GM18907 (cell line): ENCODE data around the gene GPRIN3.

Experiments used
- ATAC-seq: cut with Tn5 transposase; IDR thresholded peaks from one replicate; pipeline ENCODE4 v1.9.1; 2021; ENCODE audit warnings: mild to moderate bottlenecking, moderate library complexity; ENCODE audit not compliant: unreplicated experiment

GPRIN3 gene

DNA sequence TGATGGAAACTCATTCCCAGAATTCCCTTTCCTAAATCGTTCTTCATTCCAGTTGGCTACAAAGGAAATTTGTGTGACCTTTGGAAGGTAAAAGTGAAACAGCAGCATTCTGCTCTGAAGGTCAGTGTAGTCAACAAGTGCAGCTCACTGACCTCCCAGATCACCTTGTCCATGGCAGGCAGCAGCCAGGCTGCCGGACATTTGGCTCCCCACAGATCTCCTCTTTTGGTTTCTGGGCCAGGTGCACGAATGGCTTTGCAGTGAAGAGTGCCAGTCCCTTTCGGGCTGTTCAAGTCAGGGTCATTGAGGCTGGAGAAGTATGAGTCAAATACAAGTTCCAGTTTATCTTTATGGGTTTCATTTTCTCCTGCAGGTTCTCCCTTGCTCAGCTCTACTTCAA lies 14.3 kb downstream of the GPRIN3 start:
- ATAC-seq = no peak

DNA sequence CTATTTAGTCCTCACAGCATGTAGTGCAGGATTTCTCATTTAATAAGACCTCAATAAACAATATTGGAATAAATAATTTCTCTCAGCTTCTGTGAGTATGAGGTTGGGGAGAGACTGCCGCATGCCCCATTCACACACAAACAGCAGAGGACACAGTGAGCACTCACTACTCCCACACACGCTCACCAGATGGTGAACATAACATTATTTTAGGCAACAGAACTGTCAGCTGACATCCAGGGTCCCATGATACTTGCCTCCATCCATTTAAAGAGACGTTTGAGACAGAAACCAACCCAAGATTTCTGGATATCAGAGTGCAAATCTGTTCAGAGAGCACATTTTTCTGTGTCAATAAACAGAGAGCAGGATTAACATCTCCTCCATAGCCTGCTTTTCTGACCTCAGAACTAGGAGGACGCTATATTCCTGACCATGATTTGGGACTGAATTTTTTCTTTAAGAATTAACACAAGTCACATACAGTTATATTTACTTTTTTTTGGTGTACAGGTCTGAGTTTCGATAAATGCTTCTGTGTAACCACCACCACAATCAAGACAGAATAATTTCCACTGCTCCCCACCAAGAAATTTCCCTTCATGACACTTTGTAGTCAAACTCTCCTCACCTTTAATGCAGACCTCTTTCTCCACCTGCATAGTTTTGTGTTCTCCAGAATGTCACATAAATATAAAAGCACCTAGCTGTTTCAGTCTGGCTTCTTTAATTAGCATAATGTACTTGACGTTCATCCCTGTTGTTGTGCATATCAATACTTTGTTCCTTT lies 16.7 kb downstream of the GPRIN3 start:
- ATAC-seq = no peak

DNA sequence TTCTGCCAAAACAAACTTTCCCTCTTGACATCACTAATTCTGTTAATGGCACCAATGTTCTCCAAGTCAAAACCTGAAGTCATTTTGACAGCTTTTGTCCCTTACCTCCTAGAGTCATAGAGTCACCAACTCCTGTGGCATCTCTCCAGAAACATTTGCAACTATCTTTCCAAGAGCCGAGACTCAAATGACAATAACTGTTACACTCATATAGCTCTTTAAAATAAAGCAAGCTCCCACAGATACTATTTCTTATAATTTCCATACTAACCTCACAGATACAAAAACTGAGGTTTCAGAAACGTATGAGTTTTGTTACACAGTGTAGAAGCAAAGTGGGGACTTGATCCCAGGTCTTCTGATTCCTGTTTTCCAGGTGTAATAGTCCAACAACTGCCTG lies 18.3 kb downstream of the GPRIN3 start:
- no peak for ATAC-seq

DNA sequence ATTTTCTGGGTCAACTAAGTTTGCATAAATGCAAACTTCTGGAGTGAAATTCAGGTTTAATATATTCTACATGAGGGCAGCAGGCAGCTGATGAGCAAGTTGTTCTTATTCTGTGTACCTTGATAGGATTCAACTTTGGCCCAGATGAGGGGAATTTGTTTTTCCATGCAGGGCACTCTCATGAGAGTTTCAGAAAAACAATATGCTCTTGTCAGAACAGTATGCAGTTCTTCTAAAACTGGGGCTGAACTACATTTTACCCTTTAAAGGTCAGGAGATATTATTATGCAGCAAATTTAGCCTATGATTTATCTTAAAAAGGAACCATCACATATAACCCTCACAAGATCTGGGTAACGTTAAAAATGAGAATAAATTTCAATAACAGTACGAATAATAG lies 19.2 kb downstream of the GPRIN3 start:
- ATAC-seq = no peak

DNA sequence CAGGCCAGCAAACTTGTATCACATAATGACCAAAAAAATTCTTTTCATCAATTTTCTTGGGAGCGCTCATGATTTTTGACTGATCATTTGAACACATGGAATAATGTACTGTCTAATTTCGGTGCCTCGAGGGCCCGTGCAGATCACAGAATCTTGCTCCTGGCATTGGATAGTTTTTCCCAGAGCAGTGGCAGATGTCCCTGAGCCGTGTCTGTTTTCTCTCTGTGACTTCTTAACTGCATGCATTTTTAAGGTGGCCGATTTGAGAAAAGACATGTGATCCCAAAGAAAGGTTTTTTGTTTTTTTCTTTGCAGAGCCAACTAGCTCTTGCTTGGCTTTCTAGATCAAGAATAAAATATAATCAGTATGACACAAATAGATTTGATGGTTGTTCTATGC lies 19.7 kb downstream of the GPRIN3 start:
- no peak for ATAC-seq

DNA sequence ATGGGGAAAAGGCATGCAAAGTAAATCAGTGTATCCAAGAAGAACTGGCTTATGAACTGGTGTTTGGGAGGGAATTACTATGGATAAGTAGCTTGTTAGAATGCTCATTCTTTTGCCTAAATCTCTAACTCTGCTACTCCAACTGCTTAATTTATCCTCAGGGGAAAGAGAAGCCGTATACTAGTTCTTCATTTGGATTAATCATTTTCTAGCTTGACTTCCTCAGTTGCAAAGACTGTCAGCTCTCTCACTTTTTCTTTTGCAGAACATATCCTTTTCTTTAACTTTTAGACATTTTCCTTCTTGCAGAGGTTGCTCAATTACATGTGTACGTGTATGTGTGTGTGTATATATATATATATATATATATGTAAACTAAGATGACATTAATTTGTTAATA lies 21.9 kb downstream of the GPRIN3 start:
- ATAC-seq = peak; percentile 62

DNA sequence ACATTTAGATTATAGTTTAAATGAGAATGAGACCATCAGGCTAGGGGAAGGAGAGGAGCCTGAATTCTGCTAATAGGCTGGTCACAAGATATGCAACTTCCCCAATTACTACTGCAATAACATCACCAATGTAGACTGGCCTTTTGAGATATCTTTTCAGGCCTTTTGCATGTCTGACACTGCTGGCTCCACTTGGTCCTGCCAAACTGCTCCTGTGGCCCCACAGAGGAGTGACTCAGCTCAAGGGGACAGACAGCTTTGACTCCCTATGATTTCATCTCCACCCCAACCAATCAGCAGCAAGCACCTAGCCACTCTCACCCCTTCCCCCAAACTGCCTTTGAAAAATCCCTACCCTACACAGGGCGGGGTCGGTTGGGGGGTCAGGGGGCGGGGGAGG lies 22.8 kb downstream of the GPRIN3 start:
- no peak for ATAC-seq

DNA sequence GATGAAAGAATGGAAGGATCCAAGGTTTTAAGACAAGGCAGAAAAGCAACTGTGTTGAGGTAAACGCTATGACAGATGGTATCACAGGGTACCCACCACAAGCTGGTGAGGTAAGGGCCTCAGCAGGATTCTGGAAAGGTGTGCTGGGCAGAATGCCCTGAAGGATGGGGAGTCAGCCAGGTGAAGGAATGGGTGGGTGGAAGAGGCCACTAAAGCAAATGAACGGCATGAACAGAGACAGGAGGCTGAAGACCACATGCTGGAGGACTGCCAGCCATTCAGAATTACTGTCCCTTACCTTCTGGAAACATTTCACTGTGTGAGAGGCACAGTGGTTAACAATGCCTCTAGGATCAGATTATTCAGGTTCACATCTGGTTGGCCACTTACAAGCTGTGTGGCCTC lies 23.6 kb downstream of the GPRIN3 start:
- ATAC-seq = no peak

DNA sequence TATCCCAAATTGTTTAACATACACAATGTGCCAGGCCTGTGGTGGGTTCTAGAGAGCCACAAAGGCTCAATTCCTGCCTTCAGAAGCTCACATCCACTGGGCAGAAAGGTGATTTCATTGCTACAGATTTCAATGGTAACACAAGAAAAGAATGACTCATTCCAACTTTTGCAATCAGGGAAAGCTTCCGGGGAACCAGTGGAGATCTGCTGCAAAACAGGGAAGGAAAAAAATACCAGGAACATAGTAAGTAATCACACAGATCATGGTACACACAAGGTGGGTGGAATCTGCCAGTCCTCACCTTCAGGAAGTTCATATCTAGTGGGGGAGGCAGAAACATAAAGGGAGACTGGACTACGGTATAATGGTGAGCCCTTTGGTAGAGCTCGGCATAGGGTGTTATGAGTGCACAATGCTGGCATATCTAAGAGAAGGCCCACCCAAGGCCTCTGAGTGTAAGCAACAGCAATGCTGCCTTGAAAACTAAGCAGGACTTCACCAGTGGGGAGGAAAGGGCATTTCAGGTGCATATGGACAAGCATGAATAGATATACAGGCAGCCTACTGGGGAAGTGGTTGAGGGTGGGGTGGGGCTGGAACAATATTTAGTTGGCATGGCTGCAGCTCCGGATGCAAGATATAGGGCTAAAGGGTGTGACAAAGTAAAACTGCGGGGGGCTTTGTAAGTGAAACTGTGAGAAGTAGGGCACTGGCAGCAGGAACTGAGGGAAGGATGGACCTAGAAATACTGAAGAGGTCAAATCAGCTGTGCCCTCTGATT lies 24.2 kb downstream of the GPRIN3 start:
- no peak for ATAC-seq

DNA sequence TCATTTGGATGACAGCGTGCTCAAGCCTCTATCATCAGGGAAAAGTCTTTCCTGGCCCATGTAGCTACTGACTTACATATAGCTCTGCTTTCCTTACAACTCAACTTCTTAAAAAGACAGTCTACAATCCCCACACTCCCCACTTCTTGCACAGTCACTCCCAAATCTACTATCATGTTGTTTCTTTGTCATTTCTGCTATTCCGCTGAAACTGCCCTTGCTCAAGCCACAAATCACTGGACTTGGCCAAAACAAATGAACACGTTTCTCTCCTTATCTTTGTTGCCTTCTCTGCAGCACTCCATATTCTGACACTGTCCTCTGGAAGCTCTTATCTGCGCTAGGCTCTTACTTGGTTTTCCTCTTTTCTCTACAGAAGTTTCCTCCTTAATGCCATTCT lies 28.2 kb downstream of the GPRIN3 start:
- no peak for ATAC-seq

DNA sequence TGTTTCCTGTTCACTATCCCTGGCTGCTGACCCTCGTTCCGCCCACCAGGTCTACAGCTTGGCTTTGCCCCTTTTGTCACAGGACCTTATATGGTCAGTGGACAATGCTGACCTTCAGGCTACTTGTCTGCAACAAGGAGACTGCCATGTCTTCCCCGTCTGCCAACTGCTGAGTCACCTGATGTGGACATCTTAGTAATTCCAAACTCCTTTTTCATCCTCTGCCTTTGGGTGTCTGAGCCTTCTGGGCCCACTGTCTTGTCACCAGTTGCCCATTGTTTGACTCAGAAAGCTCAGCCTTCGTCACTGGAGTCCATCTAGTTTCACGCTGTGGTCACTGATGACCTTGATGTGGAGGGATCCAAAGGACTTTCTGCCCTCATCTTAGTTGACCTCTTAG lies 30.2 kb downstream of the GPRIN3 start:
- no peak for ATAC-seq

DNA sequence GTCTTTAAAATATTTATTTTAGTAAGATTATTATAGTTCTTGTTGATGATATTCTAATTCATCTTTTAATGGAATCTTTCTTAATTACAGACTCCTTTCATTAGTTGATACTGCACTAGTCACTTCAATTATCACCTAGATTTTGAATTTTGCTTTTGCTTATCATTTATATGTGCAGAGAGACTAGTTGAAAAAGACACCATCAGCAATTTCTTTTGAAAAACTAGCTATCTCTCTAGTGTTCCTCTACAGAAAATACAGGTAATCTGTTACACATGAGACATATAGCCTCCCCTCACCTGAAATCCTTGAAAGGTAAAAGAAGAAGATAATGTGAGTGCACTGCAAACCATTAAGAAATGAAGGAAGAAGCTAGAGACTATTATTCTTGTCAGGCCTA lies 31.3 kb downstream of the GPRIN3 start:
- no peak for ATAC-seq

DNA sequence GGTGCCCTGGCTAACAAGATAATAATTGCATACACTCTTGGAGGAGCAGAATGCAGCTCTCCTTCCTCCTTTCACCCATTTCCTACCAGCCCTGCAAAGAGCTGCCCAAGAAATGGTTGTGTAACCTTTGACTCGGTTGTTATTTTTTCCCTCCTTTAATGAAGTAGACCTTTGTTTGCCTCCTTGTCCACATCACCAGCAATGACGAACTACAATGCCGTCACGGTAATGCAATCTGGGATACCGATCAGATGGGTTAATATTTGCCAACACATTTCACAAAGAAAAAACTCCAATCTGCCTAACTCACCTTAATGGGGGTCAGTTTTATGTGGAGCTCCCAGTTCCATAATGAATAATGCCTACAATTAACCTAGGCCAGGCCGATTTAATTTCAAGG lies 32.0 kb downstream of the GPRIN3 start:
- no peak for ATAC-seq

DNA sequence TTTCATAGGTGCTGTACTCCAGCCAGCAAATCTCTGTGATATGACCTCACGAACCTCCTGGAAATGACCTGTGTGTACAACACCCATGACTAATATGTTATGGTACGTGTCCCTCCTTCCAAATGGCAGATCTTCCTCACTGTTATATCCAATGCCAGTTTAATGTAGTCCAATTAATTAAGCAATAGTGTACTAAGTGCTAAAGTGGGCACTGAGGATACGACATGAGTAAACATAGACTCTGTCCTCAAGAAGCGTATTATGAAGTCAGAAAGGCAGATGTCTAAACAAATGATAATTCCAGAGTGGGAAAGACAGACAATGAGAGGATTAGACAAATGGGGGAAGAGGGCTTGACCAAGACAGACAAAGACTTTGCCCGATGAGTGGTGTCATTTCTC lies 33.9 kb downstream of the GPRIN3 start:
- no peak for ATAC-seq

DNA sequence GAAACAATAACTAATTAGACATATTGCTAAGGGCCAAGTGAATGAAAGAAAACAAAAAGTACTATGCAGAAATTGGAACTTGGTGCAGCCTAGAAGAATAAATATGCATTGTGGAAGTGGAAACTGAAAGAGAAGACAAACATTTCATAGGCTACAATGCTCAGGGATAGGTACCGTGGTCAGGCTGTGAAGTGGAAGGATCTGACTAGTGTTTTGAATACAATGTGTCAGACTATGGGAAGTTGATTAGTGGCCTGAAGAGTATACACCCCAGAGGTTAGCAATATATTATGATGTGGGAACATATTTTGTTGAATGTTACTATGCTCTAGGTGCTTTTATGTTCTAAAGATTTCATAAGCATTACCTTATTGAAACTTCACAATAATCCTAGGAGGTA lies 36.8 kb downstream of the GPRIN3 start:
- no peak for ATAC-seq

DNA sequence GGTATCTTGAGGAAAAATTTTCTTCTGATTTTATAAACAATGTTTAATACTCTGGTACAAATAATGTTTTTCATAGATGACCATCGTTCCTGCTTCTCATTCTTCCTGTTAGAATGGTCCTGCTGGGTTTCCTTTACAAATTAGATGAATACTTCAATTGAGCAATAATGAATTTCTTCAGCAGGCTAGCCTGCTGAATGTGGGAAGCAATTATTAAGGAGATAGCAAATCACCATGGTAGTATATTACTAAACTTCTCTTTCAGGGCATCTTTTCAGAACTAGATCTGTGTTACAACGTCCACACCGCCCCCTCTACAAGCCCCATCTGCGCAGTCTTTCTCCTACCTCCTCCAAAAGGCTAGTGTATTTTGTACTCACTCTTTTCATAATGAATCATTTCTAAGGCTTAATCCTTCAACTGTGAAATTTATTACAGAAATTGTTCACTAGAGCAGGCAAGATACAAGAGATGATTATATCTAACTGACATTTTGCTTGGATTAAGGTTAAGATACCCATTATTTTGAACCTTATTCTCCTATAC lies 38.4 kb downstream of the GPRIN3 start:
- ATAC-seq = no peak

DNA sequence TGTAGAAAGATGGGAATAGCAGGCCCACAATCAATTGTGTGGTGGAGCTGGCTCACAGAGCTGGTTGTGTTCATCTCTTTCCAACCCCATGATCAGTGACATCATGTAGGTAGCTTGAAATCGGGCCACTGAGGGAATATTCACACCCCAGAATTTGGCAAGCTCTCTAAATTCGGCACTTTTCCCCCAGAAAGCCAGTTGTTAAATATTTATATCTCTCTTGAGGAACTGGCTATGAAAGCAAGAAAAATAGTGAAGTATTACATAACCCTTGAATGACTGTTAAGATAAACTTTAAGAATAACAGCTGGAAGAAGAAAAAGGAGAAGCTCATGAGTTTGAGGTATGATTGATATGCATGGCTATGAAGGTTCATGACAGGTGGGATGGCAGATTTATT lies 38.9 kb downstream of the GPRIN3 start:
- no peak for ATAC-seq

DNA sequence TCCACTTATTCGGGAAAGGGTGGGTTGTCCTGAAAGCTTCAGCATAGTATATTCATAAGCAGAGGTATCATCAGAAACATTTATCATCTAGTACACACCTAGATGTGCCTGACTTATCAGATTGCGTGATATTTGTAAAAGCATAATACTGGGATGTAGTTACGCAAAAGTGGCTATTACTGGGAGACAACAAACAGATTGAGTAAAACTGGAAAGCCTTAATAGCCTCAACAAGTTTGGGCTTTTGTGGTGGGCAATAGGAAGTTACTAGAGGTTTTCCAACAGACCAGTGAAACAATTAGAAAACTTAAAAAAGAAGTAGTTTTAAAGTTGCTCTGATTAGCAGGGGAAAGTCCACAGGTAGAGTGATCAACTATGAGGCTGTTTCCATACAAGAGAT lies 39.8 kb downstream of the GPRIN3 start:
- ATAC-seq = no peak

DNA sequence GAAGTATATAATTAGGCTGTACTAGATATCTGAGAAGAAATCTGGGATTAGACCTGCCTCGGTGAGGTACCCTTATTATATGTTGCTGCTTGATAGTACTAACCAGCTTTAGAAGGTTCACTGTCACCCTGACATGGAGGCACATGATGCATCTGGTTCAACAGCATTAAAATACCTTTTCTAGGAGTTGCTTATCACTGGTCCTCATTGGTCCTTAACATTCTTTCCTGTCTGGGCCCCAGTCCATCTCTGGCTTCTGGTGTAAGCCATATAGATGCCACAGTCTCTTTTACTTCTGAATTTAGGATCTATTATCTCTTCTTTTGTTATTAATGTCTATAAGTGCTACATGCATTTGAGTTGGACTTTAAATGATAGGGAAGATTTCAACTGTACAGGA lies 40.2 kb downstream of the GPRIN3 start:
- ATAC-seq = no peak

DNA sequence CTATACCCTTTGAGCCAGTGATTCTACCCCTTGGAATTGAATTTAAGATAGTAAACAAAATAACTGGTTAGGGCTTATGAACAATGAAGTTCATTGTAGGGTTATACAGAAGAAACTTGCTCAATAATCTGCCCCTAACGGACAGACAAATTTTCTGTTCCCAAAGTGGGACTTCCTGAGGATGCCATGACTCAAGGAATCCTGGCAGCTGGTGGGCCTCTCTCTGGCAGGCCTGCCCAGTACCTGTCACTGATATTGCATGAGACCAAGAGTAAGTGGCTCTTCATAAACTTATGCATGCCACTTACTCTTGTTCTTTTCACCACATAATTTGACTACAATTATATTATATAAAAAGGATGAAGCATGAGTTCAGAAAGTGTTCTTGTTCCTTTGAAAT lies 41.5 kb downstream of the GPRIN3 start:
- no peak for ATAC-seq

DNA sequence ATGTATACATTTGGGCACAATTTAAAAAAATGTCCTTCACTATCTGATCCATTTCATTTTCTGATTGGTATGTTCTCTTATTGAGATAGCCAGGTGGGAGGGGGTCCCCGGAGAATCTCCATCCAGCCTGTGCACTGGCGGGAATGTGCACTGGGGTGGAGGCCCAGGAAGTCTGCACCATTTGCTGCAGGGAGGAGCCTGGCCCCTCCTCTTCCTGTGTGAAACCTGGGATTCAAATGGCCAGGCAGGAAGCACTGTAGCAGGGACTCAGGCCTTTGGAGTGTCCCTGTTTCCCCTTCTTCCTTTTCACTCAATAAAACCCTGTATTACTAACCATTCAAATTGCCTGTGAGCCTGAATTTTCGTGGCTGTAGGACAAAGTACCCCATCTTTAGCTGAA lies 44.3 kb downstream of the GPRIN3 start:
- no peak for ATAC-seq

DNA sequence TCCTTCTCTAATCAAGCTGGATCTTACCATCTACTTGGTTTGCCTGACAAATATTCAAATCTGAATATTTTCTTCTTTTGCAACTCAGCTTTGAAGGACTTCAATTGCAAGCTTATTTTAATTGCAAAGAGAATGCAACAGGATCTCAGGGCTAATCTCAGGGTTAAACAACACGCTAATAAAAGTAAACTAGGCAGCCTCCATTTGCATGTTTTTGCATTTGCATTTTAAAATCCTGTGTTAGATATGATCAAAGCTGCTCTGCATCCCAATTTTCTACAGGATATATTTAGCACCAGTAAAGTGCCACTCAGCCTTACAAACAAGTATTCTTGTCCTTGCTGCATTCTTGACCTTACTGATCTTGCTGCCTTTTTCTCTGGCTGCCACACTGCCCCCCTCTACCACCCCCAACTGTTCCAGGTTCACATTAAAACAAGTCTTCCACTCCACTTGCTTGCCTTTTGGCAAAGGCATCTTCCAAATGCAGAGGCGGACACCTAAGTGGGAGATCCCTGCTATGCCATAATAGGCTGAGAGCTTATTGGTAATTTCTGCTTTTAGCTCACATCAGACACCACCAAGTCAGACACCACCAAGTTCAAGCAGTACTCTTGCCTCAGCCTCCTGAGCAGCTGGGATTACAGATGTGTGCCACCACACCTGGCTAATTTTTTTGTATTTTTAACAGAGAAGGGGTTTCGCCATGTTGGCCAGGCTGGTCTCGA lies 48.1 kb downstream of the GPRIN3 start:
- ATAC-seq = no peak
